ENCODE measurements around the gene HS6ST3.
A peak's percentile ranks its signal among the peaks of the same experiment; 100 is the strongest.

HS6ST3 gene

GRCh38 chr13:96858133-96858826 lies 768.4 kb downstream of the HS6ST3 start:
- no peak for DNase-seq

DNA sequence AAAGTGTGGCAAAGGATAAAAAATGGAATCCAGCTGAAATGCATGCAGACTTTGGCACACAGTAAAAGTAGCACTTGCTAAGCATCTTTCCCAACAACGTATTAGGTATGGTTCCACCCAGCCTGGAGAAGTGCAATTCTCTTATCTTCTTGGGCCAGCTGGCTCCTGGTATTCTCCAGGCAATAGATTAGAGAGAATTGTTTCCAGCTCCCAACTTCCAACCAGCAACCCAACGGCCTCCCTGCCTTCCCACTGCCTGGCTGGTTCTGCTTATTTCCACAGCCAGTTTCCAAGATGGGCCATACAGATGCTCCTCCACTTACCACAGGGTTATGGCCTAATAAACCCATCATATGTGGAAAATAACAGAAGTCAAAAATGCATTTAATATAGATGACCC lies 771.0 kb downstream of the HS6ST3 start:
- DNase-seq: peak; percentile 76

- no peak for DNase-seq
Measured at GRCh38 chr13:96862093-96862492, 772.2 kb downstream of the HS6ST3 start.

GRCh38 chr13:96862999-96863398 lies 773.1 kb downstream of the HS6ST3 start:
- no peak for DNase-seq

GRCh38 chr13:96871469-96871868 lies 781.6 kb downstream of the HS6ST3 start:
- no peak for DNase-seq

DNA sequence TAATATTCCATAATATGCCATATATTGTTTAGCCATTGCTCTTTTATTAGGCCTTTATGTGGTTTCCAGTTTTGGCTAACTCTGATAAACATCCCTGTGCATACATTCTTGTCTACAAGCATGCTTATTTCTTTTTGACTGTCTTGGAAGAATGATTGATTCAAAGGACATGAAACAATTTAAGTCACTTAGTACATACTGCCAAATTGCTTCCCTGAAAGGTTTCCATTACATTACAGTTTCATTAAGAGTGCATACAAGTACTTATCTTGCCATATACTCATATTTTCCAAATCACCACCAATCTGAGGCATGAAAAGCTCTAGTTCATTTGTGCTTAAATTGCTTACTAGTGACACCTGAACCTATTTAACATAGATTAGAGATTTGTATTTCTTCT lies 790.5 kb downstream of the HS6ST3 start:
- DNase-seq: no peak
